ENCODE results near the gene ARL5C.

ARL5C gene

DNA sequence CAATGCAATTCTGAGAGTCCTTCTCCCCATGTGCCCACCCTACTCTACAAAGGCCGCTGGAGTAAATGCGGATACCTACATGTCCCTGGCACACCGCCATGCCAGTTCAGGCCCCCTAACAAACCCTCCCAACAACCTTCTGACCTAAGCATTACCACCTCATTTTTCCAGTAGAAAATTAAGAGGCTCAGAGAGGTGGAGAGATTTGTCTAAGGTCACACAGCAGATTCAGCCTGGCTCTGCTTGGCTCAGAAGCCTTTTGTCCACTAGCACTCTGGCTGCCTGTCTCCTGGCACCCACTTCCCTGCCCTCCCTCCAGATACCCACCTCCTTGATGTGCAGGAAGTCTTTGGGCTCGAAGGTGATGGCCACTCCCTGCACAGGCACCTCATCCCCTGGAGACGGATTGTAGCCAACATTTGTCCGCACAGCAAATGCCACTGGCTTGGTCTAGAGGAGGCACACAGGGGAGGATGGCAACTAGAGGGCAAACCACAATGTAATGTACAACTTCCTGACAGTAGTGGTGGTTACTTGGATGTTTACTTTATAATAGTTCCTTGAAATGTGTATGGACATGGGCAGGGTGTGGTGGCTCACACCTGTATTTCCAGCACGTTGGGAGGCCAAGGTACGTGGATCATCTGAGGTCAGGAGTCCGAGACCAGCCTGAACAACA is 21.3 kb upstream of the ARL5C start:
- H3K27me3 ChIP-seq (ENCODE audit: low read depth, low read length): no peaks in the 10 kb centered on the region
- TF ChIP-seq EZH2phosphoT487 (IDR thresholded peaks at IDR 0.05; ENCODE audit: low read depth) (no peak), CTCF (IDR thresholded peaks at IDR 0.05; ENCODE audit: low read depth, low read length) (no peak)
- H3K9me3 ChIP-seq (ENCODE audit: insufficient read depth, low read length): no peaks in the 10 kb centered on the region
- H3K36me3 ChIP-seq (replicated peaks; ENCODE audit: low read depth, low read length): peaks cover 10% of the 10 kb centered on the region
- no peaks in the 10 kb centered on the region for H3K4me1 ChIP-seq (ENCODE audit: low read length)
- H3K4me3 ChIP-seq (ENCODE audit: low read length): no peak overlapping the region
- no peaks in the 10 kb centered on the region for H4K20me1 ChIP-seq (ENCODE audit: insufficient read depth, low read length)
- no peak overlapping the region for H3K9ac ChIP-seq (ENCODE audit: low read length)
- no peak overlapping the region for H2AFZ ChIP-seq (ENCODE audit: low read depth, low read length)
- H3K79me2 ChIP-seq (ENCODE audit: low read length): no peaks in the 10 kb centered on the region
- no peak overlapping the region for H3K4me2 ChIP-seq (ENCODE audit: low read length)
- H3K27ac ChIP-seq (ENCODE audit: low read length): no peak overlapping the region

DNA sequence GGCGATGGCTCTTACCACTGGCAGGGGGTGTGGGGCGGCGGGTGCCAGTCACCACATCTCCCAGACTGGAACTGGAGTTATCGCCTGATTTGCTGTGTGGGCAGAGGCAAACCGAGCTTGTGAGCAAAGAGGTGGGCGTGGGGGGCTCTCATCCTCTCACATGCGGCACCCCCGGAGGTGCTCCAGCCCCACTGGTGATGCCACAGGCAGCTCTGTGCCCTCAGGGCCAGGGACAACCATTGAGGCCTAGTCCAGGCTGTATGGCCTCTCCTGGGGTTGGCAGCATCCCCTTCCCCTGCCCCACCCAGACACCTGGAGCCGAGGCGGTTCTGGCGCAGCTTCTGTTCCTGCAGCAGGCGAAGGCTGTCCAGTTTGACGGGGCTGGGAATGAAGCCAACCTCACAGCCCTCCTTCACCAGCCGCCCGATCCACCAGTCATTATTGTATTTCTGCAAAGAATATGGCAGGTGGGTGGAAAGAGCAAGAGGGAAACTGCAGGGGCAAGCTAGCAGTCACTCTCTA is 20.6 kb upstream of the ARL5C start:
- Histone ChIP-seq H4K20me1 (ENCODE audit: insufficient read depth, low read length) (no peaks in the 10 kb centered on the region), H3K4me3 (ENCODE audit: low read length) (no peak overlapping the region), H3K36me3 (replicated peaks; ENCODE audit: low read depth, low read length) (peaks cover 10% of the 10 kb centered on the region)

GRCh38 chr17:39183720-39184119 is 17.8 kb upstream of the ARL5C start:
- H3K4me1 ChIP-seq (ENCODE audit: low read length): no peaks in the 10 kb centered on the region
- H3K27ac ChIP-seq (ENCODE audit: low read length): no peak overlapping the region
- H3K9me3 ChIP-seq (ENCODE audit: insufficient read depth, low read length): no peaks in the 10 kb centered on the region
- TF ChIP-seq EZH2phosphoT487 (IDR thresholded peaks at IDR 0.05; ENCODE audit: low read depth) (no peak), CTCF (IDR thresholded peaks at IDR 0.05; ENCODE audit: low read depth, low read length) (no peak)
- H3K27me3 ChIP-seq (ENCODE audit: low read depth, low read length): no peaks in the 10 kb centered on the region
- no peak overlapping the region for H3K9ac ChIP-seq (ENCODE audit: low read length)
- H3K4me2 ChIP-seq (ENCODE audit: low read length): no peak overlapping the region
- no peak overlapping the region for H3K4me3 ChIP-seq (ENCODE audit: low read length)
- H3K36me3 ChIP-seq (replicated peaks; ENCODE audit: low read depth, low read length): peaks cover 13% of the 10 kb centered on the region
- no peak overlapping the region for H2AFZ ChIP-seq (ENCODE audit: low read depth, low read length)
- no peaks in the 10 kb centered on the region for H4K20me1 ChIP-seq (ENCODE audit: insufficient read depth, low read length)
- no peaks in the 10 kb centered on the region for H3K79me2 ChIP-seq (ENCODE audit: low read length)

More for the DNA sequence above, 20.6 kb upstream of the ARL5C start:
- Histone ChIP-seq H3K9me3 (ENCODE audit: insufficient read depth, low read length) (no peaks in the 10 kb centered on the region), H3K4me1 (ENCODE audit: low read length) (no peaks in the 10 kb centered on the region), H2AFZ (ENCODE audit: low read depth, low read length) (no peak overlapping the region), H3K27ac (ENCODE audit: low read length) (no peak overlapping the region), H3K27me3 (ENCODE audit: low read depth, low read length) (no peaks in the 10 kb centered on the region), H3K9ac (ENCODE audit: low read length) (no peak overlapping the region), H3K4me2 (ENCODE audit: low read length) (no peak overlapping the region), H3K79me2 (ENCODE audit: low read length) (no peaks in the 10 kb centered on the region)
- no peak for TF ChIP-seq CTCF (IDR thresholded peaks at IDR 0.05; ENCODE audit: low read depth, low read length)
- TF ChIP-seq EZH2phosphoT487 (IDR thresholded peaks at IDR 0.05; ENCODE audit: low read depth): no peak

DNA sequence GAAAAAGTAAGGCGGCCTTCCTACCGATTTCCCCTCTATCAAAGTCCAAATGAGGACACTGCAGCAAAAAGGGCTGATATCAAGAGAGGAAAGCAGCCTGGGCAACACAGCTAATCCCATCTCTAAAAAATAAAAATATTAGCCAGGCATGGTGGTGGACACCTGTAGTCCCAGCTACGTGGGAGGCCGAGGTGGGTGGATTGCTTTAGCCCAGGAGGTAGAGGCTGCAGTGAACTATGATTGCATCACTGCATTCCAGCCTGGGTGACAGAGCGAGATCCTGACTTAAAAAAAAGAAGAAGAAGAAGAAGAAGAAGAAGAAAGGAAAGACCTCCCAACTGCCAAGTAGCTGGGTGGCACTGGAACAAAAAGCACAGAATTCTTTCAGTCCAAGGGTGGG is 17.1 kb upstream of the ARL5C start:
- H2AFZ ChIP-seq (ENCODE audit: low read depth, low read length): no peak overlapping the region
- no peaks in the 10 kb centered on the region for H3K9me3 ChIP-seq (ENCODE audit: insufficient read depth, low read length)
- TF ChIP-seq EZH2phosphoT487 (IDR thresholded peaks at IDR 0.05; ENCODE audit: low read depth): no peak
- no peak for TF ChIP-seq CTCF (IDR thresholded peaks at IDR 0.05; ENCODE audit: low read depth, low read length)
- no peak overlapping the region for H3K4me2 ChIP-seq (ENCODE audit: low read length)
- H3K79me2 ChIP-seq (ENCODE audit: low read length): no peaks in the 10 kb centered on the region
- no peak overlapping the region for H3K4me3 ChIP-seq (ENCODE audit: low read length)
- no peak overlapping the region for H3K9ac ChIP-seq (ENCODE audit: low read length)
- no peaks in the 10 kb centered on the region for H3K4me1 ChIP-seq (ENCODE audit: low read length)
- H3K36me3 ChIP-seq (replicated peaks; ENCODE audit: low read depth, low read length): peaks cover 13% of the 10 kb centered on the region
- no peak overlapping the region for H3K27ac ChIP-seq (ENCODE audit: low read length)
- H4K20me1 ChIP-seq (ENCODE audit: insufficient read depth, low read length): no peaks in the 10 kb centered on the region
- H3K27me3 ChIP-seq (ENCODE audit: low read depth, low read length): no peaks in the 10 kb centered on the region

Data from OCI-LY3 (cell line).